GM23248 (cell line): ENCODE data around the gene RBPJL.

ENCODE experiments used
- EZH2 ChIP-seq: fragments of 200-600 bp; sonication (generic); IDR thresholded peaks from 2 replicates; pipeline ENCODE4 v1.6.1; 2018; ENCODE audit warnings: antibody characterized with exemption, mild to moderate bottlenecking; ENCODE audit not compliant: insufficient read depth, poor library complexity, severe bottlenecking
- EZH2phosphoT487 ChIP-seq: fragments of 200-600 bp; sonication (generic); IDR thresholded peaks from 2 replicates; pipeline ENCODE4 v1.6.1; 2018; ENCODE audit warnings: antibody characterized with exemption, moderate library complexity, mild to moderate bottlenecking, low read depth; ENCODE audit not compliant: insufficient read depth

GRCh38 chr20:45311589-45312211 is 5.1 kb downstream of the RBPJL start:
- TF ChIP-seq EZH2 (no peak), EZH2phosphoT487 (no peak)
